Gastroesophageal sphincter (tissue), 3 donors: ENCODE results near the gene CYP3A4.

ENCODE experiments used
- CTCF ChIP-seq, 4 experiments: fragments of 200-600 bp in 2 of 4; fragments of 450-650 bp in 2 of 4; sonication (generic) in 1 of 4; IDR thresholded peaks; one replicate each; pipeline ENCODE4 v1.5.1; 2017 to 2019; ENCODE audit warnings: antibody characterized with exemption in 4 of 4, mild to moderate bottlenecking in 2 of 4, moderate library complexity in 2 of 4
- POLR2A ChIP-seq, 2 donors: fragments of 450-650 bp; IDR thresholded peaks; one replicate each; pipeline ENCODE4 v1.6.1; 2017; ENCODE audit warnings: antibody characterized with exemption in 2 of 2, mild to moderate bottlenecking in 2 of 2, moderate library complexity in 1 of 2
- POLR2AphosphoS5 ChIP-seq: sonication (generic); formaldehyde crosslinking; IDR thresholded peaks from one replicate; pipeline ENCODE4 v1.6.1; 2017; ENCODE audit warnings: antibody characterized with exemption

- TF ChIP-seq CTCF (IDR thresholded peaks at IDR 0.05): no peak
- no peak for TF ChIP-seq POLR2AphosphoS5
- TF ChIP-seq POLR2A (IDR thresholded peaks at IDR 0.05): no peak
These were observed 50.5 kb downstream of the CYP3A4 start for GRCh38 chr7:99733448-99733847.
